ENCODE results near the gene ASCC2. TPM values are rescaled to one million over a fixed set of nuclear protein-coding genes. Genes with fewer than 3 reads are reported as not detected.
A peak's percentile ranks its signal among the peaks of the same experiment; 100 is the strongest.
"Not testable (repeated sequence)": the region's sequence is repeated elsewhere in the genome, so short reads cannot be mapped to it uniquely, and the experiment has no call there.

ASCC2 gene, protein sequence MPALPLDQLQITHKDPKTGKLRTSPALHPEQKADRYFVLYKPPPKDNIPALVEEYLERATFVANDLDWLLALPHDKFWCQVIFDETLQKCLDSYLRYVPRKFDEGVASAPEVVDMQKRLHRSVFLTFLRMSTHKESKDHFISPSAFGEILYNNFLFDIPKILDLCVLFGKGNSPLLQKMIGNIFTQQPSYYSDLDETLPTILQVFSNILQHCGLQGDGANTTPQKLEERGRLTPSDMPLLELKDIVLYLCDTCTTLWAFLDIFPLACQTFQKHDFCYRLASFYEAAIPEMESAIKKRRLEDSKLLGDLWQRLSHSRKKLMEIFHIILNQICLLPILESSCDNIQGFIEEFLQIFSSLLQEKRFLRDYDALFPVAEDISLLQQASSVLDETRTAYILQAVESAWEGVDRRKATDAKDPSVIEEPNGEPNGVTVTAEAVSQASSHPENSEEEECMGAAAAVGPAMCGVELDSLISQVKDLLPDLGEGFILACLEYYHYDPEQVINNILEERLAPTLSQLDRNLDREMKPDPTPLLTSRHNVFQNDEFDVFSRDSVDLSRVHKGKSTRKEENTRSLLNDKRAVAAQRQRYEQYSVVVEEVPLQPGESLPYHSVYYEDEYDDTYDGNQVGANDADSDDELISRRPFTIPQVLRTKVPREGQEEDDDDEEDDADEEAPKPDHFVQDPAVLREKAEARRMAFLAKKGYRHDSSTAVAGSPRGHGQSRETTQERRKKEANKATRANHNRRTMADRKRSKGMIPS
- polyA plus RNA-seq (ENCODE audit: insufficient read length): 49.9 TPM
- long read RNA-seq, donor 1, partial matches to known transcripts: 0 of 4 reads
- long read RNA-seq, donor 1, other reads (novel, unspliced or antisense): 0 of 4 reads
- long read RNA-seq, donor 2, partial matches to known transcripts: 0 of 8 reads
- long read RNA-seq, donor 2, other reads (novel, unspliced or antisense): 0 of 8 reads
- long read RNA-seq, donor 3, partial matches to known transcripts: 0 of 10 reads
- long read RNA-seq, donor 3, other reads (novel, unspliced or antisense): 0 of 10 reads
- long read RNA-seq, donor 4: 0 reads
- long read RNA-seq, donor 5, partial matches to known transcripts: 0 of 5 reads
- long read RNA-seq, donor 5, other reads (novel, unspliced or antisense): 0 of 5 reads
- long read RNA-seq, donor 6, partial matches to known transcripts: 0 of 6 reads
- long read RNA-seq, donor 6, other reads (novel, unspliced or antisense): 0 of 6 reads
- long read RNA-seq, donor 7, transcript ASCC2-220 (2 exons, 562 nt): major isoform, 6 of 13 reads
- long read RNA-seq, donor 7, partial matches to known transcripts: 0 of 13 reads
- long read RNA-seq, donor 7, other reads (novel, unspliced or antisense): 0 of 13 reads
- long read RNA-seq, donor 8, partial matches to known transcripts: 0 of 2 reads
- long read RNA-seq, donor 8, other reads (novel, unspliced or antisense): 0 of 2 reads

DNA sequence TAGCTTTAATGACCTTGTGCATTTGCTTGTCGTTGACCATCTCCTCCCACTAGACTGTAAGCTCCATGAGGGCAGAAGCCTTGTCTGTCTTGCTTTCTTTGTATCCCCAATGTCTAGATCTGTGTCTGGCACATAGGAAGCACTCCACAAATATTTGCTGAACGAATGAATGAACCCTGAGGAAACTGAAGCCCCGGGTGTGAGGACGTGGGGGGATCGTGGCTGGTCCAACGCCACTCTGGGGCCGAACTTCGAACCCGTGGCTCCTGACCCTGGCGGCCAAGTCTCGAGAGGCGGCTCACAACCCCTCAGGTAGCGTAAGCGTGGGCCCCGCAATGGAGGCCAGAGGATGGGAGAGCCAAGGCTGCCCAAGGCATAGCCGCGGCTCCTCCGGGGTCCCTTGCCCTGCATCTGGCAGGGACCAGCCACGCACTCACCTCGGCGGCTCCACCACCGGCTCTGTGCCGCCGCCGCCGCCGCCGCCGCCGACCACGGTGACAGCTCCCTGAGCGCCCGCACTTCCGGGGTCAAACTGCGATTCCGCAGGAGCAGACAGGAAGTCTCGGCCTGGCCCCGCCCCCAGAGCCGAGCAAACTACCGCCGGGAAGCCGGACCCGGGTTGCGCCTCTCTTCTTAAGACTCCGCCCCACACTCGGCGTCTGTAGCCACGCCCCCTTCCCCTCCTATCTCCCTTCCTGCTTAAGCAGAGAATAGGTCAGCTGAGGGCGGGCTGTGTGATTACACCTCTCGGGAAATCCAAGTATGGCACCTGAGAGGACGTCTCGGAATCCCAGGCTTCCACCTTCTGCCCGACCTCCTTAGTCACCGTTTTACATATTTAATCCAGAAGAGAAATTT is at the start of gene ASCC2:
Gene ASCC2, minus strand, starts transcription at position 534 of the 858 bp plus-strand sequence. CDS start 5,949 bp downstream, outside the sequence.
- peak; percentile 97 for DNase-seq

DNA sequence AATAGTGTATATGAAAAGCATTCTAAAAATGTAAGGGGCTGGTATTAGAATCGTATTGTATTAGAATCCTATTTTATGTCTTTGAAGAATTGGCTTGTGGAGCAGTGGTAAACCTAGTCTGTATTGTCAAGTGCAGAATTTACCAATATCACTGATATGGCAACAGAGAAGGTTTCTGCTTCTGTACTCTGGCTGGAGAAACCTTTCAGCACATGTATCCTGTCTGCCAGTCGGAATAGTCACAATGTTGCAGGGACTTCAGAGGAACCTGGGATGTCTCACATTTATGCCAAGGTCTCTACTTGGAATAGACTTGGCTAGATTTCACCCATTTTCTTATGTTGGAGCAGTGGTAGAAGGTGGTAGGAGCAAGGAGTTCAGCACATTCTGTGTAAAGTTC is 49.3 kb upstream of the ASCC2 start:
- no peak for DNase-seq

DNA sequence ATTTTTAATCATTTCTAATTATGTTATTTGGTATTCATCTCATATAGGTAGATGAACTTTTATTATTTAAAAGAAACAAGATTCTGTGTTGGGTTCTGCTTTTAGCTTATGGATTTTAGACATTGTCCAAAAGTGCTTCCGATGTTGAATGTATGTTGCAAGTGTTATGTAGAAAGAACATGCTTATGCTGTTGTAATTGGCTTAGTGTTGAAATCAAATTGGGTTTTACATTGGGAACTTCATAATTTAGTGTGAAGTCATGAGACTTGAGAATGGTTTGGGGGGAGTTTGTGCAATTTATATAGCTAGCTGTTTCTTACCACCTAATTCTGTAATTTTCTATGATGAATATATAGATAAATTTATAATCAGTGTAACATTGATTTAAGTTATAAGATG is 48.5 kb upstream of the ASCC2 start:
- DNase-seq: no peak

DNA sequence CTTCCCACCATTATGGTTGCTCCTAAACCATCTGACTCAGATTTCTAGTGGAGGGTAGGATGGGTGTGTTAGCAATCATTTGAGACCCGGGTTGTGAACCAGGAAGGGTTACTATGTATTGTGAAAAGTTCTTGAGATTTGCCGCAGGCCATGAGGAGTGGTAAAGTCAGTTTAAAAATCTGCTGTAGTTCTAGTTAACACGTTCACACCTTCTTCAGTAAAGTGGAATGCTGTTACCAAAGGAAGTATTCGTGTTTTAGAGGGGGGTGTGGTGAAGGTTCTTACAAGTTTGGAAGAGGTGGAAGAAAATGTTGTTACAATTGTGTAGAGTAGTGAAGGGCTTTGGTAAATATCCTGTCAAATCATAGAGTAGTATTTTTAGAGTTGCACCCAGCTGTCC is 47.5 kb upstream of the ASCC2 start:
- DNase-seq: no peak

DNA sequence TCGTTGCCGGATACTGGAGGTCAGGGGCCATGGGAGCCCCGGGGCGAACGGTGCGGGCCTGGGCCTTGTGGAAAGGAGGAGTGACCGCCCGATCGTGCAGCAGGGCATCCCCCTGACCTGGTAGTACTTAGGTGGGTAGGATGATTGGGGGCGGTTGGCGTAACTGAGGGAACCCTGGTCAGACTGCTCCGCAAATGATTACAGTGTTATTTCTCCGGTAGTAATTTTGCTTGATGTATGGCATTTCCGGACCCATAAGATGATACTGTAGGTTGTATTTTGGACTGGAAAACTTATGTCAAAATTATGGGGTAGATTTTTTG is 45.7 kb upstream of the ASCC2 start:
- no peak for DNase-seq

DNA sequence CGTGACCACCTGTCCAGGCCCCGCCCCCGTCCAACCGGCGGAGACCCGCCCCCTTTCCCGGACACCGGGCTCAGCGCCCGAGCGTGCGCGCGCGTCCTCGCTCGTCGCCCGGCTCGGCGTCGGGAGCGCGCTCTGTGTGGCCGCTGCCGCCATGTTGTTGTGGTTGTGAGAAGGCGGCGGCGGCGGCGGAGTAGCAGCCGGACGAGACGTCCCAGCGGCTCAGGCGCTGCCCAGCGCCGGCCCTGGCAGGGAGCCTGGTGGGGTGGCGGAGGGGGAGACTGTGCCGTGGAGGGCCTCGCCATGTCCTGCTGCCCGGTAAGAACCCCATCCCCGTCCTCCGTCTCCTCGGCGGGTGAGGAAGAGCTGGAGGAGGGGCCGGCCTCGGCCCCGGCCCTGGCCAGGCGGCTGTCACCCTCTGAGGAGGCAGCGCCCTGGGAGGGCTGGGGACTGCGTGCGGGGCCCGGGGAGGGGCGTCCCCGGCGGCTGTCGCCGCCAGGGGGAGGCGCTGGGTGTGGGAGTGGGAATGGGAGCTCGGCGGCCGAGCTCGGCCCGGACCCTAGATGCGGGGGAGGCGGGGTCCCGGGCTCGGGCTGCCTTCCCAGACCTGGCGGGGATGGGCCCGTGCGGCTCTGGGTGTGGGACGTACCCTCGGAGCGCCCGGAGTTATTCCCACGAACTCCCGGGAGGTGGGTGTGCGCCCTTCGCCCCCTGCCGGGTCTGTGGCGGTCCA is 45.1 kb upstream of the ASCC2 start, which contains the start of gene MTMR3:
Gene MTMR3, plus strand, starts transcription at position 130 of the 730 bp plus-strand sequence. CDS start 87,886 bp downstream, outside the sequence.
- peak; percentile 90 for DNase-seq

DNA sequence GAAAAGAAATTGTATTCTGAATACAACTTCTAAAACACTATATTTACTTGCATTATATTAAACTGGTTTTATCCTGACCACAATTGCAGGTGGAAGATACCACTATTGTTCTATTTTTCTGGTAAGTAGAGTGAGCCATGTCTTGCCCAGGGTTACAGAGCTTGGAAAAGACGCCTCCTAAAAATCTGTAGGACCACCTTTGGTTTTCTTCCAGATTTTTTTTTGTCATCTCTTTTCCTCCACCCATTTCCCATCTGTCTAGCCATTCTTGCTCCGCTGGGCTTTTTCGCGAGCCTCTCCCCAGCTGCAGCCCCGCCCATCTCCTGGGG is 44.6 kb upstream of the ASCC2 start:
- no peak for DNase-seq

DNA sequence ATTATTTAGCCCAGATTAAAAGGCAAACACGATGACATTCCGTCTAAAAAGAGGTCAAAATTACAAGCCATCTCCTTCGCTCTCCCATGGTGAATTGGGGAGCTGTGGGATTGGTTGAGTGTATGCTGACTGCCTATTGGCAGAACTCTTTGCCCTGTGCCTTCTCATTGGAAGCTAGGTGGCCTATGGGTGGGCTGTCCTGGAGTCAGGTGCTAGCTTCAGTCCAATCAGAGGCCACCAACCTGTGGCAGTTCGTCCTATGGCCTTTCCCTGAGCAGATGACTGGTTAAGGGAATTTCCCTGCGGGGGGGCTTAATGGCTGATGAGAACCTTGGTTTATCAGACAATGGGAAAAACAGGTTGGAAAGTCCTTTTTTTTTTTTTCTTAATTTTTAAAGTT is 41.7 kb upstream of the ASCC2 start:
- no peak for DNase-seq

DNA sequence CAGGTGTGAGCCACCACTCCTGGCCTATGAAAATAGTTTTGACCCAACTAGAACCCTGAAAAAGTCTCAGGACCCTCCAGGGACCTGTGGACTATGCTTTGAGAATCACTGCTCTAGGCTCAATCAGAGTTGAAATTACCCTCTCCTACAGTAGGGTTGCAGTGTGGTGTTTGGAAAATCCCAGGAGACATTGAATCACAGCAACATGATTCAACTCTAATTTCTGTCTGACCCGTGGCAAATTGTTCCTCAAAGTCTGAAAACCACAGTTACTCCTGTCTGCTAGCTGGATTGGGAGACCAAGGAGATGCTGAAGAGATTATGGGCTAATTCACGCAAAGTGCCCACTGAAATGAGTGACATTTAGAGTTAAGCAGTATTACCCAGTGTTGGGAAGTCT is 39.5 kb upstream of the ASCC2 start:
- no peak for DNase-seq

DNA sequence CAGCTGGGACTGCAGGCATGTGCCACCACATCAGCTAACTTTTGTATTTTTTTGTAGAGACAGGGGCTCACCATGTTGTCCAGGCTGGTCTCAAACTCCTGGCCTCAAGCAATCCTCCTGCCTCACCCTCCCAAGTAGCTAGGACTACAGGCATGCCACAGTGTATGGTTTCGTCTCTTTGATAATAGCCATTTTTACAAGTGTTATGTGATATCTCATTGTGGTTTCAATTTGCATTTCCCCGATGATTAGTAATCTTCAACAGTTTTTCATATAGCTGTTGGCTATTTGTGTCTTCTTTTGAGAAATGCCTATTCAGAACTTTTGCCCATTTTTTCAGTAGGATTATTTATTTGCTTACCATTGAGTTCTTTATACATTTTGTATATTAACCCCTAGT is 35.9 kb upstream of the ASCC2 start:
- no peak for DNase-seq

DNA sequence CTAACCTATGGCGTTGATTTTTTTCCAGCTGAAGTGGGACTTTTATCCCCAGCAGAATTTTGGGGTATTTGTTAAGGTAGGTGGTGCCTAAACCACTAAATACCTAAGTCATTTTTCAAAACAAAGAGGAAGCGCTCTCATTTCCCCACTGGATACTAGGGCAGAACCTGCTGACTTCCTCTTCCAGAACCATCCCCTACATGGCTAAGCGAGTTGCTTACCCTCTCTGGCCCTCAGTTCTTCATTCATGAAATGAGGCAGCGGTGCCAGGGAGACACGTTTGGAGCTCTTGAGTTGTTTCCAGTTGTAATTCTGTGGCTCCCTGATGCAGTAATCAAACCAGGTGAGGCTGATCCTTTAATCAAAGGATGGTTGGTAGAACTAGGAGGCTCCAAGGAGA is 34.9 kb upstream of the ASCC2 start:
- no peak for DNase-seq

DNA sequence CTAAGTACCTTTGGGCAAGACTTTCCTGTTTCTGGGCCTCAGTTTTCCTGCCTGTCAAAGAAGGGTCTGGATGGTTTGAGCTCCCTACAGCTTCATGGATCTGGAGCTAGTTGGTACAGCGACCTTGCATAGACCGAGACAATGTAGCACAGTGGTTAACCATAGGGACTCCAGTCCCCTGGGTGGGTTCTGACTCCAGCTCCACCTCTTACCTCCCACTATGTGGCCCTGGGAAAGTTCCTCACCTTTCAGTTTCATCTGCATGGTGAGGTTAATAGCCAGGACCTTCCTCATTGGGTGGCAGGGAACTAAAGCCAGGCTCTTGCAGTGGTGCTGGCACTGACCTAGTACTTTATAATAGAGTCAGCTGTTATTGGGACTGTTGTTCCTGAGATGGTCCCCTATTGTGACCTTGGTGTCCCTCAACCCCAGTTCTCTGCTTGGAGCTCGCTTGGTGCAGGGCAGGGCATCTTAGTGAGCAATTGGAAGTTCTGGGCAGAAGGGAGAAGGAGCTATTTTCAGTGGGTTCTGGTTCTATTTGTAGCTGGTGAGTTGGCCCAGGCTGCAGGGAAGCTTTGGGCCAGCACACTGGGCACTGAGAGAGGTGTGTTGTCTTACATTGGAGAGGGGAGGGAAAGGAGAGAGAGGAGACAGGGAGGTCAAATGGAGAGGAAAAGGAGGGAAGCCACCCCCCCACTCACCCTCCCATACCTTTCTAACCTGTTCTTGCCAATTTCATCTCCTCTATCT is 34.2 kb upstream of the ASCC2 start:
- DNase-seq: no peak

DNA sequence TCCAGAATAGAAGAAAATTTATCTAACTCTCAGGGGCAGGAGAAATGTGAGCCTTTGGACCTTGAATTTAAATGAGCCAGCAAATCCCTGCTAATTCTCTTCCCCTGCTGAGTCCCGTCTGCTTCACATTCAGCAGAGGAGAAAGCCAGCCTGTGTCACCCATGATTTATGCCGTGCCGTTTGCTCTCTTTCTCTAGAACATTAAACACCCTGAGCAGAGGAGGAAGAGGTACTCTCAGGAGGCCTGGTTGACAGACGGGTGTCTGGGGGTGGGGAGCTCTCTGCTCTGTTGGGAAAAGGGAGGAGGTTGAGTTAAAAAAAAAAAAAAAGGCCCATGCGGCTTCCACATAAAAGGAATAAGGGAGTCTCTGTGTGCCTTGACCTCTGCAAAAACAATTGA is 33.6 kb upstream of the ASCC2 start:
- DNase-seq: peak; percentile 88

DNA sequence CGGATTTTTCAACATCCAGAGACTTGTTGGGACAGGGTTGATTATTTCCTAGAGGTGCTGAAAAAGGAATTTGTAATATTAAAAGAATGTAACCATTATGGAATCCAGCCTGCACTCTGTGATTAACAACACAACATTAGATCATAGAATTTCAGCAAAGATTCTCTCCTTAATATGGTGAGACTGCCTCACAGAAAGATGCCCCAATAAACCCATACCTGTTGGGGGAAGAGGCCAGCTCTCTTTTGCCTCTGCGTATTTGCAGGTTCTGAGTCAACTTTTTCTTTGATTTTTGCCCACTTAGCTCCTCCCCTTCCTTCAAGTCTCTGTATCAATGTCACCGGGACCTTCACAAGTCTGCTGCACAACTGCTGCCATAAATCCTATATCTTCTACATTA is 32.5 kb upstream of the ASCC2 start:
- DNase-seq: no peak

DNA sequence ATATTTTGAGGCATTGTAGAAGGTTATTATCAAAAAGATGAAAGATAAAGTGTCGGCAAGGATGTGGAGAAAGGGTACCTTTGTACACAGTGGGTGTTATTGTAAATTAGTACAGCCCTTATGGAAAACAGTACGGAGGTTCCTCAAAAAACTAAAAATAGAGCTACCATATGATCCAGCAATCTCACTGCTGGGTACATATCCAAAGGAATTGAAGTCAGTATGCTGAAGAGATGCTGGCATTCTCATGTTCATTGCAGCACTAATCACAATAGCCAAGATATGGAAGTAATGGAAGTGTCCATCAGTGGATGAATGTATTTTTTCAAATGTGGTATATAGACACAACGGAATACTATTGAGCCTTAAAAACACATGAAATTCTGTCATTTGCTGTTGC is 29.8 kb upstream of the ASCC2 start:
- DNase-seq: no peak

DNA sequence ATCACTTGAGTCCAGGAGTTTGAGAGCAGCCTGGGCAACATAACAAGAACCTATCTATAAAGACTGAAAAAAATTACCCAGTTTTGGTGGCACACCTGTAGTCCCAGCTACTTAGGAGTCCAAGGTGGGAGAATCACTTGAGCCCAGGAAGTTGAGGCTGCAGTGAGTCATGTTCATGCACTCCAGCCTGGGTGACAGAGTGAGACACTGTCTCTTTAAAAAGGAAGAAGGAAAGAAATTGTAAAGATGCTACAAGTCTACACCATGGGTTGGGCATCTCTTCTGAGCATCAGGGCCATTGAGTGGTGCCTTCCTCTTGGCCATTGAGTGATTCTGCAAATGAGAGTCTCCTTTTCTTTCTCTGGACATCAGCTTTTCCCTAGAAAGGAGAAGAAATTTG is 29.2 kb upstream of the ASCC2 start:
- no peak for DNase-seq

DNA sequence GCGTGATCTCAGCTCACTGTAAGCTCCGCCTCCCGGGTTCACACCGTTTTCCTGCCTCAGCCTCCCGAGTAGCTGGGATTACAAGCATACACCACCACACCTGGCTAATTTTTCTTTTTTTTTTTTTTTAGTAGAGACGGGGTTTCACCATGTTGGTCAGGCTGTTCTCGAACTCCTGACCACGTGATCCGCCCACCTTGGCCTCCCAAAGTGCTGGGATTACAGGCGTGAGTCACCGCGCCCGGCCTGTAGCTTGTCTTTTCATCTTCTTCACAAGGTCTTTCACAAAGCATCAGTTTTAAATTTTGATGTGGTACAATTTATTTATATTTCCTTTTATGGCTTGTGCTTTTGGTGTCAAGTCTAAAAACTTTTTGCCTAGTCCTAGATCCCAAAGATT is 27.5 kb upstream of the ASCC2 start:
- DNase-seq: not testable (repeated sequence)

DNA sequence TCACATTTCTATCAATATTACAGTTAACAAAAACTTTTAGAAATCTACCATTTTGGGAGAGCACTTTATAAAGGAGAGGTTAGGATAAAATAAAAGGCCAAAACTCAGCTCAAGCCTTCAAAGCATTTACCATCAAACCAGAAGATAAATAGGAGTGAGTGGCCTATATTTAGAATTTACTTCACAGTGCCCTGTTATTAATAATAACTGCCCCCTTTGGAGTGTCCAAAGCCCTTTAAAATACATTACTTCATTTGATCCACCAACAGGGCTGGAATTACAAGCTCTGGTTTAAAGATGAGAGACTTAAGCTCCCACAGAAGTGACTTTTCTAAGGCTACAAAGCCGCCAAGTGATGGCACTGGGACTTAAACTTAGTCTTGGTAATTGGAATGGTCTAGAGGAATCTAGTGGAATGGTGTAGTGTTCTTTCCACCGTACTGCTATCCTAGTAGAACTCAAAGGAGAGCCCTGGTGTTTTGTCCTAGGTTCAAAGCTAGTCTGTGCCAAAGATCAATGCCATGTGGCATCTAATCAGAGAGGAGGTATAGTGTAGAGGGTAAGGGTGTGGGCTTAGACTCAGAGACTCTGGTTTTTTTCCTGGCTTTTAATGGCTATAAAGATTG is 23.7 kb upstream of the ASCC2 start:
- DNase-seq: no peak
